Measurements from ENCODE around the gene NR2F6. TPM values are rescaled to one million over a fixed set of nuclear protein-coding genes. Genes with fewer than 3 reads are reported as not detected.

NR2F6 gene
- polyA plus RNA-seq, 1 donor, result 33.4 TPM

Other genes starting within 250 kb of the NR2F6 start
- 43.5 TPM for gene CPAMD8, start 219.1 kb downstream of the NR2F6 start, polyA plus RNA-seq (ENCODE audit: insufficient read length)
- gene HAUS8, start 170.5 kb downstream of the NR2F6 start, polyA plus RNA-seq (ENCODE audit: insufficient read length), result 18.3 TPM
- 64.1 TPM for gene MYO9B, start 170.1 kb downstream of the NR2F6 start, polyA plus RNA-seq (ENCODE audit: insufficient read length)
- 25.1 TPM for gene USE1, start 30.6 kb downstream of the NR2F6 start, polyA plus RNA-seq (ENCODE audit: insufficient read length)
- gene OCEL1, start 19.7 kb downstream of the NR2F6 start, polyA plus RNA-seq (ENCODE audit: insufficient read length), result 18.4 TPM
- 5.4 TPM for gene USHBP1, start 18.8 kb upstream of the NR2F6 start, polyA plus RNA-seq (ENCODE audit: insufficient read length)
- gene BABAM1, start 21.5 kb upstream of the NR2F6 start, polyA plus RNA-seq (ENCODE audit: insufficient read length), result 98.8 TPM
- gene ANKLE1, start 36.0 kb upstream of the NR2F6 start, polyA plus RNA-seq (ENCODE audit: insufficient read length), result 1.5 TPM
- gene ABHD8, start 57.5 kb upstream of the NR2F6 start, polyA plus RNA-seq (ENCODE audit: insufficient read length), result 7.2 TPM
- 43.5 TPM for gene MRPL34, start 60.0 kb upstream of the NR2F6 start, polyA plus RNA-seq (ENCODE audit: insufficient read length)
- 29.3 TPM for gene DDA1, start 63.6 kb upstream of the NR2F6 start, polyA plus RNA-seq (ENCODE audit: insufficient read length)
- gene ANO8, start 88.9 kb upstream of the NR2F6 start, polyA plus RNA-seq (ENCODE audit: insufficient read length), result 13.3 TPM
- 25.1 TPM for gene GTPBP3, start 91.6 kb upstream of the NR2F6 start, polyA plus RNA-seq (ENCODE audit: insufficient read length)
- 123 TPM for gene PLVAP, start 131.4 kb upstream of the NR2F6 start, polyA plus RNA-seq (ENCODE audit: insufficient read length)
- 4.5 TPM for gene CCDC194, start 148.3 kb upstream of the NR2F6 start, polyA plus RNA-seq (ENCODE audit: insufficient read length)
- gene BST2, start 159.7 kb upstream of the NR2F6 start, polyA plus RNA-seq (ENCODE audit: insufficient read length), result 104 TPM
- gene MVB12A, start 174.1 kb upstream of the NR2F6 start, polyA plus RNA-seq (ENCODE audit: insufficient read length), result 50.5 TPM
- 2.9 TPM for gene TMEM221, start 202.7 kb upstream of the NR2F6 start, polyA plus RNA-seq (ENCODE audit: insufficient read length)
- 0.35 TPM for gene NXNL1, start 215.0 kb upstream of the NR2F6 start, polyA plus RNA-seq (ENCODE audit: insufficient read length)
- gene SLC27A1, start 224.6 kb upstream of the NR2F6 start, polyA plus RNA-seq (ENCODE audit: insufficient read length), result 13.9 TPM